NB4 (cell line): ENCODE results near the gene SERPINB1.

Experiments used
- POLR2A ChIP-seq: IDR thresholded peaks from 2 replicates; pipeline ENCODE4 v1.6.1; 2011; ENCODE audit warnings: mild to moderate bottlenecking; ENCODE audit not compliant: insufficient read length; ENCODE audit errors: extremely low read depth
- TF ChIP-seq, protein P1 (sequence below): IDR thresholded peaks from one replicate; pipeline ENCODE4 v1.5.1; 2012; ENCODE audit warnings: low read depth, low read length
- TF ChIP-seq, protein P2 (sequence below): IDR thresholded peaks from 2 replicates; pipeline ENCODE4 v1.6.1; 2011; ENCODE audit warnings: low read depth, low read length

DNA sequence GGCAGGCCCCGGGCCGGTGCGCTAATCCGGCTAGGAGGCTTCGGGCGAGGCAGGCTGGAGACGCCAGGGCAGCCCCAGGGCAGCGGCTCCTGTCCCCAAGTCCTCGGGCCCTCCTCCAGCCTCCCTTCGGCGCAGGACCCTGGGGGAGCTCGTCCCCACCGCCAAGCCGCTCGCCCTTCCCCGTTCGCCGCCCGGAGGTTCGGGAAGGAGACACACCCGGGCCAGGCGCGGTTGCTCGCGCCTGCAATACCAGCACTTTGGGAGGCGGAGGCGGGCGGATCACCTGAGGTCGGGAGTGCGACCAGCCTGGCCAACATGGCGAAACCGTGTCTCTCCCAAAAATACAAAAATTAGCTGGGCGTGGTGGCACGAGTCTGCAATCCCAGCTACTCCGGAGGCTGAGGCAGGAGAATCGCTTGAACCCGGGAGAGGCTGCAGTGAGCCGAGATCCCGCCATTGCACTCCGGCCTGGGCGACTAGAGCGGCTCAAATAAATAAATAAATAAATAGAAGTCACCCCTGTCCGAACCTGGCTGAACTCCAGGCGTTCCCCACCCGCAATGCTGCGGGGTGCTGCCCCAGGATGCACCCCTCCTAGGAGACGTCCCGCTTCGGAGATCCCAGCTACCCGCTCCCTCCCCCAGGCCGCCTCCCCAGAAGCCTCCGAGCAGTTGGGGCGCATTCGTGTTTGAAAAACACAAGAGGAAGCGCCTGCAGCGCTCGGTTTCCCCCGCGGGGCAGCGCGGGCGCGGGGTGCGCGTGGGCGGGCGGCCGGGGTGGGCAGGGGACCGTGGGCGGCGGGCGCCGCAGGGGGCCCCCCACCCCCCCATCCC is 33.9 kb upstream of the SERPINB1 start:
- TF ChIP-seq, protein P1, sequence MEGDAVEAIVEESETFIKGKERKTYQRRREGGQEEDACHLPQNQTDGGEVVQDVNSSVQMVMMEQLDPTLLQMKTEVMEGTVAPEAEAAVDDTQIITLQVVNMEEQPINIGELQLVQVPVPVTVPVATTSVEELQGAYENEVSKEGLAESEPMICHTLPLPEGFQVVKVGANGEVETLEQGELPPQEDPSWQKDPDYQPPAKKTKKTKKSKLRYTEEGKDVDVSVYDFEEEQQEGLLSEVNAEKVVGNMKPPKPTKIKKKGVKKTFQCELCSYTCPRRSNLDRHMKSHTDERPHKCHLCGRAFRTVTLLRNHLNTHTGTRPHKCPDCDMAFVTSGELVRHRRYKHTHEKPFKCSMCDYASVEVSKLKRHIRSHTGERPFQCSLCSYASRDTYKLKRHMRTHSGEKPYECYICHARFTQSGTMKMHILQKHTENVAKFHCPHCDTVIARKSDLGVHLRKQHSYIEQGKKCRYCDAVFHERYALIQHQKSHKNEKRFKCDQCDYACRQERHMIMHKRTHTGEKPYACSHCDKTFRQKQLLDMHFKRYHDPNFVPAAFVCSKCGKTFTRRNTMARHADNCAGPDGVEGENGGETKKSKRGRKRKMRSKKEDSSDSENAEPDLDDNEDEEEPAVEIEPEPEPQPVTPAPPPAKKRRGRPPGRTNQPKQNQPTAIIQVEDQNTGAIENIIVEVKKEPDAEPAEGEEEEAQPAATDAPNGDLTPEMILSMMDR = no peak
- TF ChIP-seq, protein P2, sequence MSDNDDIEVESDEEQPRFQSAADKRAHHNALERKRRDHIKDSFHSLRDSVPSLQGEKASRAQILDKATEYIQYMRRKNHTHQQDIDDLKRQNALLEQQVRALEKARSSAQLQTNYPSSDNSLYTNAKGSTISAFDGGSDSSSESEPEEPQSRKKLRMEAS = no peak
- TF ChIP-seq POLR2A = no peak
